Measurements from ENCODE around the gene CDK10.

CDK10 gene

DNA sequence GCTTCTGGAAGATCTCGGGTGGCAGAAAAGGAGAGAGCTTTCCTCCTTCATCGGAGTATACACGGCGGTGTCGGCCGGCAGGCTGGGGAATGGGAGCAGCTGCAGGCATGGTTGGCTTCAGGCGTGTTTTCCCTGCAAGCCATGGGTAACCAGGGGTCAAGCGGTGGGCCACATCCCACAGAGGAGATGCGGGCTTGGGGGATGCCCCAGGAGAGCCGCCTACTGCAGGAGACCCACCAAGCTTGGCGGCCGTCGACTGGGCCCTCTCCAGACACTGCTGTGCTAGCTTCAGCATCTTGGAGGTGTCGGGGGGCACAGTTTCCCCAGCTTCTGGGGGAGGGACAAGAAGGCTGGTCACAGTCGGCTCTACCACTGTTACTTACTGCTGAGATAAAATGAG is 30.0 kb downstream of the CDK10 start:
- no peak for DNase-seq (ENCODE audit: low spot score)

DNA sequence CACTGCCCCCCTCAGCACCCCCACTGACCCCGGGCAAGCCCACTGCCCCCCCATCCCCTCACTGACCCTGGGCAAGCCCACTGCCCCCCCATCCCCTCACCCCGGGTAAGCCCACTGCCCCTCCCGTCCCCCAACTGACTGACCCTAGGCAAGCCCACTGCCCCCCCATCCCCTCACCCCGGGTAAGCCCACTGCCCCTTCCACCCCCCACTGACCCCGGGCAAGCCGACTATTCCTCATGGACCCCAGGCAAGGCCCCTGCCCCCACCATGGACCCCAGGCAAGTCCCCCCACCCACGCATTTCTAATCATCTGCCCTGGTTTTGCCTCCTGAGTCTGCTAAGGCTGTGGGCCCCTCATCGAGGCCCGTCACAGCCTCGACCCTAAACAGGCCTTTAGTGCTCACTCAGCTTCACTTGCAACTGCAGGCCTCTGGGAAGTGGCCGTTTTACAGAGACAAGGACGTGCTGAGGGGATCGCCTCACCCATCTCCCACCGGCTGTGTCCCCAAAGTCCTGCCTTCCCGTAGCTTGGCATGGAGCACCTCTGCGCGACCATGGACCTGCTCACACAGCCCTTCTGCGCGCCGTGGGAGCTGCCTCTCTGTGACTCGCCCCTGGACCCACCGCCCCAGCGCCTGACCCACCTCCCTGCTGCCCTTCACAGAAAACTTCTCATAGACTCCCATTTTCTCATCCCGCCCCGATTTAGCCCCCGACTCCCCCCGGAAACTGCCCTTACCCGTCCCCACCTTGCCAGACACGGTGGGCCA is 30.6 kb downstream of the CDK10 start:
- no peak for DNase-seq (ENCODE audit: low spot score)

DNA sequence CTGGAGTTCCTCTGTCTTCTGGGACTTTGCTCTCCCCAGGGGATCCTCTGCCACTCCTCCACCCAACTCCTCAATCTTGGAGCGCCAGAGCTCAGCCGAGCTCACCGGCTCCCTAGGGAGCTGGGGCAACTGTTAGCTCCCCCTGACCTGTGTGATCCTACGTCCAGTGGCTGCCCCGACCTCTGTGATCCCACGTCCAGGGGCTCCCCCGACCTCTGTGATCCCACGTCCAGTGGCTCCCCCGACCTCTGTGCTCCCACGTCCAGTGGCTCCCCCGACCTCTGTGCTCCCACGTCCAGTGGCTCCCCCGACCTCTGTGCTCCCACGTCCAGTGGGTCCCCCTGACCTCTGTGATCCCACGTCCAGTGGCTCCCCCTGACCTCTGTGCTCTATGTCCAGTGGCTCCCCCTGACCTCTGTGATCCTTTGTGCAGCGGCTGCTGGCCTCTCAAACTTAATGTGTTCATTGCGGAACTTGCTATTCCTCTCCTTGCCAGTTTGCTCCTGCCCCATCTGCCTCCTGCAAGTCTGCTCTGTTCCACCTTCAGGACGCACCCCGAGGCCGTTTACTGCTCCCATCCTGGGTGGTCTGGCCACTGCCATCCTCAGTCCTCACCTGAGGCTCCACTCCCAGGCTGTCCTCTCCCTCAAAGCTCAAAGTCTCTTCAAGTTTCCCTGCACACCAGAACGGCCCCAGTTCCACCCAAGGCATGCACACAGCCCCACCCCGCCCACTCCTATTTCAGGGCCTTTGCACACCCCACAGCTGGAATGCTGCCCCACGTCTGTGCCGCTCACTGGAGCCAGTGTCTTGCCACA is 31.4 kb downstream of the CDK10 start:
- no peak for DNase-seq (ENCODE audit: low spot score)

DNA sequence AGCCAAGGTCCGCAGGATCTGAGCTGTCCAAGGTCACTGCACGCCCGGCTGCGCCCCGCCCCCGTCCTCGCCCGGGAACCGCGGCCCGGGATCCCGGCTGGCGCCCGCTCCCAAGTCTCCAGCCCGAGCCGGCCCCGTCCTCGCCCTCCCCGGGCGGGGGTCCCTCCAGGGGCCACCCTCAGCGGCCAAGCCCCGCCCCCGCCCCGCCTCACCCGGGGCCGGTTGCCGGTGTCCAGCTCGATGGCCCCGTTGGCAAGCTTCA is 34.0 kb downstream of the CDK10 start:
- peak; percentile 73 for DNase-seq (ENCODE audit: low spot score)

DNA sequence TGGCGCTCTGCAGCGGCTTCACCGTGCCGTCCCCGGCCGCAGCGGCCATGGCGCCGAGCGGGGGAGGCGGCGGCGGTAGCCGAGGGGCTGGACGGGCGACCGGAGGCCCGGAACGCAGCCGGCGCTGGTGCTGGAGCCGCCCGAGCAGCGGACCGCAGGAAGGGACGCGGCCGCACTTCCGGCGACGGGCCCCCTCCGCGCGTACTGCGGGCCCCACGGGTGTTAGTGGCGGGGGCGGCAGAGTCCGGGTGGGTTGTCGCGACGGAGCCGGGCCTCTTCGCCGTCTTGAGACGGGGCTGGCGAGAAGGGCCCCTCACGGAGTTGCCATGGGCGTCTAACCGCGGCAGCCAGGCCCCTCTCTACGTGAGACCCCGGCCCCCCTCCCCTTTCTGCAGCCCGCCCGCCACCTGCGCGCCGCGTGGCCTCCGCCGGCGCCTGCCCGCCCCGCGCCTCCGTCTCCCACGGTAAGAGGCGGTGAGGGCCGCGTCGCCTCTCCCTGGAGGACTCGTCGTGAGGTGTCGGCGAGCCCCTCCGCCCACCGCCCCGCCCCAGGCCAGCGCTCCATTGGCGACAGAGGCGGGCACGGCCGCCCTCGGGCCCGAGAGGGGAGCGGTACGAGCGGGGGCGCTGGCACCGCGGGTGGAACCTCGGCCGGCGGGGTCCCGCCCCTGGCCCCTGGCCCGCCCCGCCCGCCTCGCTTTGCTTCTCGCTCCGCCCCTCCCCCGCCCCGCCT is 34.5 kb downstream of the CDK10 start, which contains the start of the genes VPS9D1 and ZNF276:
Gene VPS9D1 (minus strand): TSS at position 86 of the 733 bp plus-strand sequence. CDS start 37 bp downstream, at position 49.
Gene ZNF276 (plus strand): TSS at position 725 of the 733 bp plus-strand sequence. CDS start 104 bp downstream, outside the sequence.
- DNase-seq (ENCODE audit: low spot score): peak; percentile 85

DNA sequence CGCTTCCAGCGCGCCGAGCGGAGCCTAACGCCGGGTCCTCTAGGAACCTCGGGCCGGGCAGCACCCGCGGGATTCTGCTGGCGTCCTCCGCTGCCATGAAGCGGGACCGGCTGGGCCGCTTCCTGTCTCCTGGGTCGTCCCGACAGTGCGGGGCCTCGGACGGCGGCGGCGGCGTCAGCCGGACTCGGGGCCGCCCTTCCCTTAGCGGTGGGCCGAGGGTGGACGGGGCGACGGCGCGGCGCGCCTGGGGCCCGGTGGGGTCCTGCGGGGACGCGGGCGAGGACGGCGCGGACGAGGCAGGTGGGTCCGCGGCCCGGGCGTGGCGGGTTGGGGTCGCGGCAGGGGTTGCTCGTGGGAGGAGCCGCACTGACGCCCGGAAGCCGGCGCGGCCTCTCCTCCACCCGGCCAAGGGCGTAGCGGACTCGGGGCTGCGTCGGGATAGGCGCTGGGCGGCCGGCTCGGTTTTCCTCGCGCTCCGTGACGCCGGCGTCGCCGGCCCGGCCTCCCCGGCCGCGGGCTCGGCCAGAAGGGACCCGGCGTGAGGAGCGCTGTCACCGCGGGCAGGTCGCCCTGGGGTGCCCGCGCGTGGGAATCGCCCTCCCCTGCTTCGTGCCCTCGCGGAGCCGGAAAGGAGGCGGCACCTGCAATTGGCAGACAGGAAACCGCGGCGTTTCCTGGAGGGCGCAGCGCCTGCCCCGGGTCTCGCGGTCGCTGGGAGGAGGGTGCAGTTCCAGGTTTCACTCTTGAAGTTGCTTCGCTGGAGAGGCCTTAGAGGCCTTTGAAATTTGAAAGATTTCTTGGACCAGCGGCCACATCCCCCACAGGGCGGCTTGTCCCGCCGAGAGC is 35.3 kb downstream of the CDK10 start:
- peak; percentile 53 for DNase-seq (ENCODE audit: low spot score)

DNA sequence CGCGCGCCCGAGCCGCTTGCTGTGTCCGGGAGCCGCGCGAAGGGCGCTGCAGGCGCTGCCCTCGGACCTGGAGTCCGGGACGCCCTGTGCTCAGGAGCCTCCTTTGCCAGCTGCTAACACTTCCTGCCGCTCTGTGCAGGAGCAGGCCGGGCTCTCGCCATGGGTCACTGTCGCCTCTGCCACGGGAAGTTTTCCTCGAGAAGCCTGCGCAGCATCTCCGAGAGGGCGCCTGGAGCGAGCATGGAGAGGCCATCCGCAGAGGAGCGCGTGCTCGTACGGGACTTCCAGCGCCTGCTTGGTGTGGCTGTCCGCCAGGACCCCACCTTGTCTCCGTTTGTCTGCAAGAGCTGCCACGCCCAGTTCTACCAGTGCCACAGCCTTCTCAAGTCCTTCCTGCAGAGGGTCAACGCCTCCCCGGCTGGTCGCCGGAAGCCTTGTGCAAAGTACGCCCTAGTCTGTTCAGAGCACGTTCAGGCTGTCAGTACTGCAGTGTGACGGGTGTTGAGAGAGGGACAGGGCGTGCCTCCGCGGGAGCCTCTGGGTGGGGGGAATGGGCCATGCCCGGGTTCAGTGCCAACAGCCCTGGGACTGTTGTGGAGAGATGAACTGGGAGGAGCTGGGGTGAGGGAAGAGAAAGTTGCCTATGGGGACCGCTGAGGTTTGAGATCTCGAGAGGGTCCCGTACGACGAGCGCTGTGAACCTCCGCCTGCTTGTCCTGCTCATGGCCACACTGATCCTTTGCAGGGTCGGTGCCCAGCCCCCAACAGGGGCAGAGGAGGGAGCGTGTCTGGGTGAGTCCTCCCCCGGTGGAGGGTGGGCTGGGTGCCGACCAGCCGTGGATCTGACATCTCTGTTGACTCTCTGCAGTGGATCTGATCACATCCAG is 36.1 kb downstream of the CDK10 start:
- peak; percentile 44 for DNase-seq (ENCODE audit: low spot score)

DNA sequence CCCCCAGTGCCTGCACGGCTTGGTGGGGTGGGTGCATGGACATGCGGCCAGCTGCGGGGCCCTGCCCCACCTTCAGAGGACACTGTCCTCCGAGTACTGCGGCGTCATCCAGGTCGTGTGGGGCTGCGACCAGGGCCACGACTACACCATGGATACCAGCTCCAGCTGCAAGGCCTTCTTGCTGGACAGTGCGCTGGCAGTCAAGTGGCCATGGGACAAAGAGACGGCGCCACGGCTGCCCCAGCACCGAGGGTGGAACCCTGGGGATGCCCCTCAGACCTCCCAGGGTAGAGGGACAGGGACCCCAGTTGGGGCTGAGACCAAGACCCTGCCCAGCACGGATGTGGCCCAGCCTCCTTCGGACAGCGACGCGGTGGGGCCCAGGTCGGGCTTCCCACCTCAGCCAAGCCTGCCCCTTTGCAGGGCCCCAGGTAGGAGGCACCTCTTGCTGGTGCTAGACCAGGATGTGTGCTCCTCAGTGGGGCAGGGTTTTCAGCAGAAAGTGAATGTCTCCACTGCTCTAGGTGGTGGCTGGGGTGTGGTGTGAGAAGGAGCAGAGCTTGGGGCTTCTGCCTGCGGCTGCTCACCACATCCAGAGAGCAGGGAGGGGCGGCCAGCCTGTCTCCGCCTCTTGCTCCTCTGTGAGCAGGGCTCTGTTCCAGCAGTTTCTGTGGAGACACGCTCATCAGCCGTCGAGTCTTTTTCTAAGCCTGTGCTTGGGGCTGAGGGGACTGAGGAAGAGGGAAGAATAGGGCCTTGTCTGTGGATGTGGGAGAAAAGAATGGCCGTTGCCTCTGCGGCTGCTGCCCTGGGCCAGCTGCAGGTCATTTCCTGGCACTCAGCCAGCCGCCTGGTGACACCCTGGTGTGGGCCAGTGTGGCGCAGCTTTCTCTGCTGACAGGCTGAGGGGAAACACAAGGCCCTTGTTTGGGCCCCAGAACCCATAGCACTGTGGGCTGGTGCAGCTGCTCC is 37.1 kb downstream of the CDK10 start:
- no peak for DNase-seq (ENCODE audit: low spot score)

DNA sequence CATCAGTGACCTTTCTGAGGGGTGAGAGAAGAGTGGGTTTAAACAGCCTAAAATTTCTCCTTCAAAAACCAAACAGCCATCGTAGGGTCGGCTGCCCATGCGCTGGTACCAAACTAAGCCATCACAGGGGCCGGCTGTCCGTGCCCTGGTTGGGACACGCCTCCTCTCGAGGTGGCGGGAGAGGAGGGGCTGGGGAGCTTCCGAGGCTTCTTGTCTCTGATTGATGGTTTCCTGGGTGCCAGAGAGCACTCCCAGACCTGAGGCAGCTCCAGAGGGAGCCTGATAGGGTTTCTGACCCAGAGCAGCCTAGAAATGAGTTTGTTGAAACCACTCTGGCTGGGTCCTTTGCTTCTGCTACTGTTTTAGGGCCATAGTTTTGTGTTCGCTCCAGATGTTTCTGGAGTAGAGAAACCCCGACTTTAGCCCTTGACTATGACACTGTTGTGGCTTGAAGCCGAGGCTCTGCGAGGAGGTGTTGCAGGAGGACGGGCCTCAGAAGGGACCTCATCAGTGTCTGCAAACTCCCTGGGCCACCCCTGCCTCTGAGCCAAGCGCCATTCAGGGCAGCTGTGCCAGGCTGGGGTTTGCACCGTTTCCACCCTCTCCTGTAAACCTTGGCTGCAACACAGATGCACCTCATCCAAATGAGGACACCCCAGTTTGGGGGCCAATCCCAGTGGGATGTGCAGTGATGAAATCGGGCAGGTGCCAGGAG is 41.1 kb downstream of the CDK10 start:
- no peak for DNase-seq (ENCODE audit: low spot score)

DNA sequence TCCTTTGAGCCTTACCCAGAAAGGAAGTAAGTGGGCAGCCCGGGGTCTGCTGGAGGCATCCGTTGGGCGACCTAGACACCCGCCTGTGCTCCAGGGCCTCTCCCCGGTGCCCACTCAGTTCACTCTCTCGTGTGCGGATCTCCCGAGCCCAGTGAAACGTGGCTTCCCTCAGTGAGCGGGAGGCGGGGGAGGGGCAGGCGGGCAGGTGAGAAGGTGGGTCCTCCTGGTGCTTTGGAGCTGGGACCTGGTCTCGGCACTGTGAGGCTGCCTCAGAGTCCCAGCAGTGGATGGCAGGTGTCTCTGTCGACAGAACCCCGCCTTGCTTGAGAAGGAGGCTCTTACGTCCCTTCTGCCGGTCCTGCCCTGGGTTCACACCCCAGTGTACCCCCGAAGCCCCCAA is 42.8 kb downstream of the CDK10 start:
- no peak for DNase-seq (ENCODE audit: low spot score)

DNA sequence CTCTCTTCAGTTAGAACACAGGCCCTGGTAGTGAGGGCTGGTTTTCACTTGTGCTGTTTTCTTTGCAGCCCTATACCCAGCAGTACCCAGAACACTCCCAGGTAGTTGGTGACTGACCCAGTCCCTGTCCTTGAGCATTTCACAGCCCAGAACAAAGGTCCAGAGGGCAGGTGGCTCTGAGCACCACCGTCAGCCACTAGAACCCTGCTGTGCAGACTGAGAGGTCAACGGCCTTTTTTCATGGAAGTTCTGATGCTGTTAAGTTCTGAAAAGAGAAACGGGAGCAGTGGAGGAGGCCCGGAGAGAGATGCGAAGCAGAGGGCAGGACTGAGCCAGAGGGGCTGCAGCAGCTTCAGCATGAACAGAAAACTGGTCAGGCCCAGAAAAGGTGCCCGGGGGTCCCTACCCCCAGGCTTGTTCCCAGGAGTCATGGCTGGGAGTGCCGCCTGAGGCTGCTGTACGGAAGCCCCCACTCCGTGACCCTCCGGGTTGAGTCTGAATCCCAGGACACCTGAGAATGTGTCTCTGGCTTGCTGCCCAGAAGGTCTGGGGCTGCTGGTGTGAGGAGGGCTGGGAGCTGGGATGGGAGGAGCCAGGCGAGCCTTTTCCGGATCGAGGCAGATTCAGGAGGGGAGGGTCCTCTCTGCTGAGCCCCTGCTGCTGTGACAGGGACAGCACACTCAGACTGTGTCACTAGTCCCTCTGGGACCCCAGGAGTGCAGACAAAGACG is 43.5 kb downstream of the CDK10 start:
- DNase-seq (ENCODE audit: low spot score): peak; percentile 38

DNA sequence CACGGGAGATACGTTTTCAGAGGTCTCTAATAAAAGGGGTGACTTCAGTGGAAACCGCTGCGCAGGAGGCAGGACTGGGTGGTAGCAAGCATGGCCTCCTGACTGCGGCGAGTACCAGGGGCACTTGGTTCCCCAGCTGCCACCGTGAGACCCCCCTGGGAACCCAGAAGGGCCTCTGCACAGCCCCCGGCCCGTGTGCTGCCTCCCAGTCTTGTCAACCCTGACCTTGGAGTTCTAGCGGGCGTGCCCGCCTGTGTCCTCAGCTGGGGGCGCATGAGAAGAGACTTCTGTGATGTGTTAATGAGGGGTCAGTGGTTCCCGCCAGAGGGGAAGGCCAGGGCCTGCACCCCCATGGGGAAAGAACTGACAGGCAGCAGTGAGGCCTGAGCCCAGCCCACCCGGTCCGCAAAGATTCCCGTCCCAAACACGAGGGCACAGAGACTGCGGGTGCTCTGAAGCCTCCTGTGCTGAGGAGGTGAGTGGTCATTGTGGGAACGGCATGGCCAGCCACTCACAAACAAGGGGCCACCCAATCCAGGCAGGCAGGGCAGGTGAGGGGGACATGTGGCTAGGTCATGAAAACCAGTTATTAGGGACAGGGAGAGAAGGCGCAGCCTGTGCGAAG is 44.2 kb downstream of the CDK10 start:
- no peak for DNase-seq (ENCODE audit: low spot score)

DNA sequence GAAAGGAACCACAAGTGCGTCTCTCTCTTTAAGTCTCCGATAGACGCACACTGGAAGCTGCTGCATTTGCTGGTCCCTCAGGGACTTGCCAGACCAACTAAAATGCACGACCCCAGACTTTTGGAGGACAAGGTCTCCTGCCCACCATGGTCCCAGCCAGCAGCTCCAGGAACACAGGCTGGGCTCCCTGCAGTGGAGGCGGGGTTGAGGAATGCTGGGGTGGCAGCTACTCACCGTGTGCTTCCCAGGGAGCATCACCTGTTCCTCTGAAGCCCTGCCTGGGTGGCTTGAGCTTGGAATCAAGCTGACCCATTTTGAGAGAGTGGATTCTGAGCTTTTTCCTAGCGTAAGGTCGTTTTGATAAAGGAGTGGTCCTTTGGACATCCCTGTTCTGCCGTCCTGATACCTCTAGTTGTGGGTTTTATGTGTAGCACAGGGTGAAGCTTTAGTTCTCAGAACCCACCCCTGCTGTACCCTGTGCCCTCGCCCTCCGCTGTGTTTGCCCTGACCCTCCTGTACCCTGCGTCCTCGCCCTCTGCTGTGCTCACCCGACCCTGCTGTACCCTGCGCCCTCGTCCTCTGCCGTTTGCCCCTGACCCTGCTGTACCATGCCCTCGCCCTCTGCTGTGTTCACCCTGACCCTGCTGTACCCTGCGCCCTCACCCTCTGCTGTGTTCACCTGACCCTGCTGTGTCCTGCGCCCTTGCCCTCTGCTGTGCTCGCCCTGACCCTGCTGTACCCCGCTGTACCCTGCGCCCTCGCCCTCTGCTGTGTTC is 45.8 kb downstream of the CDK10 start:
- no peak for DNase-seq (ENCODE audit: low spot score)

DNA sequence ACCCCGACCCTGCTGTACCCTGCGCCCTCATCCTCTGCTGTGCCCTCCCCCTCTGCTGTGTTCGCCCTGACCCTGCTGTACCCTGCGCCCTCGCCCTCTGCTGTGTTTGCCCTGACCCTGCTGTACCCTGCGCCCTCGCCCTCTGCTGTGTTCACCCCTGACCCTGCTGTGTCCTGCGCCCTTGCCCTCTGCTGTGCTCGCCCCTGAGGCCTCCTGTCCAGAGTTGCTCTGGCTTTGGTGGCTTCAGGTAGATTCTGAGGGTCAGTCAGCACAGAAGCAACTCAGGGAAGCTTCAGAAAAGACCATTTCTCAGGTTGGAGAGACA is 46.4 kb downstream of the CDK10 start:
- no peak for DNase-seq (ENCODE audit: low spot score)

DNA sequence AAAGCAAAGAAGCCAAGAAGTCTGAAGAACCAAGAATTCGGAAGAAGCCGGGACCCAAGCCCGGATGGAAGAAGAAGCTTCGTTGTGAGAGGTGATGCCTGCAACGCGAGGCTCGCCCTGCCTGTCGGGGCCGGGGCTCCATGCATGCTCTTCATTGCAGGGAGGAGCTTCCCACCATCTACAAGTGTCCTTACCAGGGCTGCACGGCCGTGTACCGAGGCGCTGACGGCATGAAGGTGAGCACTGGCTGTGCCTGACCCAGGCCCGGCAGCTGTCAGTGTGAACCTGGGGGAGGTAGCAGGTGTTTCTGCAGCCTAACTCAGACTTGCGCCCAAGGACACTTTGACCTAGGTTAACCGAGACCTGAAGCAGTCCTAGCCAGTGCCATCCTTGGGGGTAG is 46.8 kb downstream of the CDK10 start:
- DNase-seq (ENCODE audit: low spot score): no peak

DNA sequence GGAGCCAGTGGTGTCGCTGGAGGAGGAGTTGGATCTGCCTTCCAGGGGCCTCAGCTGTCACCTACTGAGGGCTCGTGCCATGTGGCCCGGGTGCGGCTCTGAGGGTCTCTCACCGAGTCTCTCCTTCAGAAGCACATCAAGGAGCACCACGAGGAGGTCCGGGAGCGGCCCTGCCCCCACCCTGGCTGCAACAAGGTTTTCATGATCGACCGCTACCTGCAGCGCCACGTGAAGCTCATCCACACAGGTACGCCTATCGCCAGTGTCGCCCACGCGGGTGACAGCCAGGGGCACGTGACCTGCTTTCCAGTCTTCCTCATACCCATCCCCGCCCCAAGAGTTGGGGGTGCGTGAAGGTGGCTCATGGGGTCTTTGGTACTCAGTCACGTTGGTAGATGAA is 47.3 kb downstream of the CDK10 start:
- DNase-seq (ENCODE audit: low spot score): no peak

DNA sequence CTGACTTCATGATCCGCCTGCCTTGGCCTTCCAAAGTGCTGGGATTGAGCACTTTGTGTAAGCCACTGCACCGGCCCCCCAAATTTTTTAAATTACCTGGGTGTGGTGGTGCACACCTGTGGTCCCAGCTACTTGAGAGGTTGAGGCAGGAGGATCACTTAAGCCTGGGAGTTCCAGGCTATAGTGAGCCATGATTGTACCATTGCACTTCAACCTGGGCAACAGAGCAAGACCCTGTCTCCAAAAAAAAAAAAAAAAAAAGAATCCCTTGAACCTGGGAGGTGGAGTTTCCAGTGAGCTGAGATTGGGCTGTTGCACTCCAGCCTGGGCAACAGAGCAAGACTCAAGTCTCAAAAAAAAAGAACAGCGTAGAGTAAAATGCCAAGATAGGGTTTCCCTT is 50.1 kb downstream of the CDK10 start:
- no peak for DNase-seq (ENCODE audit: low spot score)
